Pancreas (tissue), 10 donors: ENCODE results near the gene GLDC. TPM values are rescaled to one million over a fixed set of nuclear protein-coding genes. Genes with fewer than 3 reads are reported as not detected.

Experiments
- ATAC-seq, 4 donors: fragments of 200-7000 bp; cut with Tn5 transposase; one replicate each; pipeline versions ENCODE4 v1.8.0 to v1.9.1; 2020; ENCODE audit warnings: mild to moderate bottlenecking in 4 of 4, moderate library complexity in 4 of 4
- DNase-seq, 6 donors: peaks; one replicate each; pipeline ENCODE4 v3.0.0-alpha.2; 2020
- FAIRE-seq: peaks from 2 replicates; lab custom pipeline; 2012; peaks lifted over from hg19 to GRCh38; lab: Jason Lieb, UNC
- H3K27ac ChIP-seq, 4 donors: fragments of 200-600 bp; sonication (generic); 1 replicate in 3 of 4; 2 replicates in 1 of 4; pipeline versions ENCODE4 v1.5.0 to v1.8.0; 2020
- H3K27me3 ChIP-seq, 4 donors: fragments of 200-600 bp; one replicate each; pipeline ENCODE4 v1.8.0; 2021
- H3K36me3 ChIP-seq, 3 donors: fragments of 200-600 bp; sonication (generic) in 1 of 3; one replicate each; pipeline versions ENCODE4 v1.5.0 to v1.8.0; 2020 to 2021
- H3K4me1 ChIP-seq, 3 donors: fragments of 200-600 bp; one replicate each; pipeline ENCODE4 v1.8.0; 2021
- H3K4me3 ChIP-seq, 4 donors: fragments of 200-600 bp; sonication (generic) in 2 of 4; one replicate each; pipeline versions ENCODE4 v1.5.0 to v1.8.0; 2020 to 2021
- H3K9me3 ChIP-seq, 4 donors: fragments of 200-600 bp; one replicate each; pipeline ENCODE4 v1.8.0; 2021
- WGBS, 2 donors: extraction: QIAGEN DNeasy Blood & Tissue Kit; methylation state at CpG; one replicate each; pipeline ENCODE4 v1.1.7; 2013; 5-methylcytosine and 5-hydroxymethylcytosine counted together
- intact Hi-C, 3 donors: fragments of 100-400 bp; cut with DNase I; formaldehyde crosslinking; loops; one replicate each; pipeline versions ENCODE4 v1.11.1 to v1.14.2; 2022
- polyA plus RNA-seq, 2 donors: library from polyadenylated mRNA; stranded (reverse); fragments of 200-250 nt; gene quantifications; one replicate each; pipeline ENCODE4 v1.2.3, GENCODE V29; 2013
- total RNA-seq, 6 donors: library from RNA; stranded (reverse); fragmentation: NEBNext Ultra II Directional in 4 of 6; extraction: Animal tissue kit (Norgen Biotek cat#: 25700) in 4 of 6; gene quantifications; one replicate each; pipeline versions ENCODE4 v1.2.1 to v1.2.4, GENCODE V29; 2021 to 2023
- TF ChIP-seq, protein P1 (sequence below), 4 donors: fragments of 200-600 bp; sonication (generic) in 3 of 4; IDR thresholded peaks; one replicate each; pipeline versions ENCODE4 v1.5.0 to v1.8.0; 2021; ENCODE audit warnings: antibody characterized with exemption in 4 of 4
- donor health status: healthy with polysubstance abuse.
- donor health status: DM: no; HTN: no; CAD: no; lungs with moderate emphysema.
- donor health status: DM: no; HTN: no; CAD: no.
- donor health status: control.
- donor health status: control.
- donor health status: Bipolar disorder and iron deficiency.
- donor health status: DM: yes; HTN: yes; CAD: no.
- donor health status: DM: no; HTN: no; CAD: no.
- donor health status: DM: no; HTN: no; CAD: no.
- donor health status: DM: yes; HTN: yes; CAD: no.

The GLDC gene
- total and polyA plus RNA-seq, 8 donors = 0.15 to 1.2 (median 0.47) TPM; not detected in 3

DNA sequence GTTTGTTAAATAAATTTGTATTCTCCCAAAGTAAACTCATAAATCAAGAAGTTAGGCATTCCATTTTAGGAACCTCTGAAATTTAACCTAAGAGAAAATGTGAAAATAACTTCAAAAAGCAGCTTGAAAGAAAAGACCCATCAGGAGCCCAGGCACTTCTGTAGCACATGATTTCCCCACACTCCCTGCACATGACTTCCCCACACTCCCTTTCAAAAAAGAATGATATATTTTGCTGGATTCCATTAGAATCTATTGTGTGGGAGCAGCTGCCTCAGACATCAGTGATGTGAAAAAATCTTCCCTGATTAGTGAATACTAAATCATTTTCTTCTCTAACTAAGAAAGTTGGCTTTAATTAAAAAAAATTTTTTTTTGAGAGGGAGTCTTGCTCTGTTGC, 83.3 kb downstream of the GLDC start:
- ATAC-seq = no peak
- intact Hi-C loops = no loop called here

DNA sequence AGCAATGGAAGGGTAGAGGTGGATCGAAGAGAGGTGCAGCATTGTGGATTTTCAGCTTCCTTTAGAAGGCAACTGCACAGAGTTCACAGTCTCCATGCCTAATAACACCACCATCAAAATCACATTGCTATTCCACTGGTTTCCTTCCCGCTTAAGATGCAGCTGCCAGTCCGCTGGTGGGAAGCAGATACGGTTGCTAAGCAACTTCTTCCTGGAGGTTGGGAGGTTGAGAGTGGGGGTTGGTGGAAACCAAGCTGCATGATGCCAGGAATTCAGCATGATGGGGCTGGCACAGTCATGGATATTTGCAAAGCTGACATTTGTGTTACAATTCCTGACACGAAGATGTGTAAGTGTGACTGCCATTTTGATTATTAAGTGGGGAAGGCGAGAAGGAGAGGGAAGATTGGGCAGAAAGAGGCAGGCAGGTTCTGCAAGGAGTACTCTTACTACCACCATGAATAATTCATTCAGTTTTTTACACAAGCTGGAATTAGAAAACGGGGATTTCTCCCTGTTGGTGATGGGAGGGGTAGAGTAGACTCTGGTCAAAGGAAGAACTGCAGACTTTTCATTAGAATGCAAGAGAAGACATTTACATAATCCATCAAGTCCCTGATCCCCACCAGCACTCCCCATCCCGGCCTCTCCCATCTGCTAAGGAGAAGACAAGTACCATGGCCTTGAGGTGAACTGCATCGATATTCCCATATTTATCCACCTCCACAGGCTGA, 87.5 kb downstream of the GLDC start:
- H3K4me3 ChIP-seq = no peak overlapping the region

More for the DNA sequence above, 83.3 kb downstream of the GLDC start:
- H3K27me3 ChIP-seq = no peaks in the 10 kb centered on the region
- no peaks in the 10 kb centered on the region for H3K36me3 ChIP-seq
- TF ChIP-seq, protein P1, sequence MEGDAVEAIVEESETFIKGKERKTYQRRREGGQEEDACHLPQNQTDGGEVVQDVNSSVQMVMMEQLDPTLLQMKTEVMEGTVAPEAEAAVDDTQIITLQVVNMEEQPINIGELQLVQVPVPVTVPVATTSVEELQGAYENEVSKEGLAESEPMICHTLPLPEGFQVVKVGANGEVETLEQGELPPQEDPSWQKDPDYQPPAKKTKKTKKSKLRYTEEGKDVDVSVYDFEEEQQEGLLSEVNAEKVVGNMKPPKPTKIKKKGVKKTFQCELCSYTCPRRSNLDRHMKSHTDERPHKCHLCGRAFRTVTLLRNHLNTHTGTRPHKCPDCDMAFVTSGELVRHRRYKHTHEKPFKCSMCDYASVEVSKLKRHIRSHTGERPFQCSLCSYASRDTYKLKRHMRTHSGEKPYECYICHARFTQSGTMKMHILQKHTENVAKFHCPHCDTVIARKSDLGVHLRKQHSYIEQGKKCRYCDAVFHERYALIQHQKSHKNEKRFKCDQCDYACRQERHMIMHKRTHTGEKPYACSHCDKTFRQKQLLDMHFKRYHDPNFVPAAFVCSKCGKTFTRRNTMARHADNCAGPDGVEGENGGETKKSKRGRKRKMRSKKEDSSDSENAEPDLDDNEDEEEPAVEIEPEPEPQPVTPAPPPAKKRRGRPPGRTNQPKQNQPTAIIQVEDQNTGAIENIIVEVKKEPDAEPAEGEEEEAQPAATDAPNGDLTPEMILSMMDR (IDR thresholded peaks at IDR 0.05) = no peak
- DNase-seq = no peak
- H3K27ac ChIP-seq = no peak overlapping the region
- H3K4me3 ChIP-seq = no peak overlapping the region
- H3K9me3 ChIP-seq = no peaks in the 10 kb centered on the region
- no peak for FAIRE-seq
- no peaks in the 10 kb centered on the region for H3K4me1 ChIP-seq

DNA sequence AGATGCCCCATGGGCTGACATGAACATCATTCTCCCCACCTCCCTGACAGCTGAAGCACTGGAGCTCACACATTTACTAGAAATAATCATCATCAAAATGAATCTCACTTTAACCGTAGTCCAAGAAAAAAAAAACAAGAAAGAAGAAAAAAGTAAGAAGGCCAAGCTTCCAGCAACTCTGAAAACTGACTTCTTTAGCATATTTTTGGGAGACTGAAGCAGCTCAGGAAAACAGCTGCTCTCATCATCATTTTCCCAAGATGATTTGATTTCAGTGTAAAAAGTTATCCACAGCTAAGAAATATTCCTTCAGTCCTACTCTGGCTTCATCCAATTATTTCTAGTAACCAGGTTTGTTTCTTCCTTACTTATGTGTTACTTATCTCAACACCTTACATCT, 91.7 kb downstream of the GLDC start:
- no peak for DNase-seq
- no peaks in the 10 kb centered on the region for H3K36me3 ChIP-seq
- TF ChIP-seq, protein P1 (IDR thresholded peaks at IDR 0.05) = no peak
- H3K27ac ChIP-seq = no peak overlapping the region
- H3K4me3 ChIP-seq = no peak overlapping the region
- 91 to 100% methylated on average over 1 of the region's 1 CpG for WGBS, 2 donors
- no peaks in the 10 kb centered on the region for H3K4me1 ChIP-seq
- H3K9me3 ChIP-seq = no peaks in the 10 kb centered on the region
- no peaks in the 10 kb centered on the region for H3K27me3 ChIP-seq
- ATAC-seq = no peak
- intact Hi-C loops = no loop called here
- no peak for FAIRE-seq

More for the DNA sequence above, 87.5 kb downstream of the GLDC start:
- Histone ChIP-seq H3K36me3 (no peaks in the 10 kb centered on the region), H3K4me1 (no peaks in the 10 kb centered on the region), H3K9me3 (no peaks in the 10 kb centered on the region), H3K27me3 (no peaks in the 10 kb centered on the region), H3K27ac (no peak overlapping the region)
- ATAC-seq (no peak), DNase-seq (no peak), FAIRE-seq (no peak)
- TF ChIP-seq, protein P1 (IDR thresholded peaks at IDR 0.05) = no peak
- intact Hi-C loops = no loop called here
- WGBS, 2 donors = 80 to 82% methylated on average over 9 of the region's 9 CpGs

DNA sequence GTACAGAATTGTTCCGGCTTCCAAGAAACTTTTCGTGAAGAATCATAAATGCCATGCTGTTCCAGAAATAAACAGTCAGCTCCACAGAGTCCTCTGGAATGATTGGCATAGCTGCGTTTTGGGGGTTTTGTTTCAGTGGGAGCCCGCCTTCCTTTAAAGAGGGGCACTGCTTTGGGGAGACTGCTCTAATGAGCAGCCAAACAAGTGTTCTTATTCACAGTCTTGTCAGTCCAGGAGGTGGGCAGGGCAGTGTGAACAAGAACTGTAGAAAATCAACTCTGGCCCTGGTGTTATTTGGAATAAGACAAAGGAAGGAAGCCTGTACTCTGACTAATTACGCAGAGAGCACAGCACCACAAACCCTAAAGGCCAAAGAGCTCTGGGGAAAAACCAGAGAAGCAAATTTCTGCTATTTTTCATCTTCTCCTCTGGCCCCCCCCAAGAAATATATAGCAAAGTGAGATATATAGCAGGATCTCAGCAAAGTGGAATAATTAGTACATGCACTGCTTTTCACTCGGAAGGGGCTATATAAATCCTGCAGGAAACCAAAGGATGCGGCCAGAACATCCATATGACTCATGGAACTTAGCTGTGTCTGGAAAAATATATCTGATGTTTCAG, 92.9 kb downstream of the GLDC start:
- Histone ChIP-seq H3K27me3 (no peaks in the 10 kb centered on the region), H3K4me1 (no peaks in the 10 kb centered on the region), H3K36me3 (no peaks in the 10 kb centered on the region), H3K27ac (no peak overlapping the region), H3K4me3 (no peak overlapping the region), H3K9me3 (no peaks in the 10 kb centered on the region)
- intact Hi-C loops = no loop called here
- 87 to 91% methylated on average over 7 of the region's 7 CpGs for WGBS, 2 donors
- DNase-seq = no peak
- TF ChIP-seq, protein P1 (IDR thresholded peaks at IDR 0.05) = no peak
- no peak for ATAC-seq
- FAIRE-seq = no peak

DNA sequence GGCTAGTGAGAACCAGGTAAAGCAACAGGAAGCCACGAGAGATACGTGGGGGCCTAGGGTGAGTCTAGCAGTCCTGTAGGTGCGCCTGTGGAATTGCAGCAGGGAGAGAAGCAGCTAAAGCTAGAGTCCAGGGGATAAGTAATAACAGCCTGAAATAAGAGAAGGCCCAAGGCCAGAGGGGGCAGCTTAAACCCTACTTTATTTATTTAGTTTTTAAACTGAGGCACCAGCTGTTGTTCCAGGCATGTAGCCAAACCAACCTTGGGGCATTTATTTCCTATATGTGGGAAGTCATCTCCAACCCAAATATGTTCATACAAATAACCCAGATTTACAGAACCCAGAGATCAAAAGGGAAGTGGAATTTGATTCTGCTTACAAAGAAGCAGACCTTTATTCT, 93.5 kb downstream of the GLDC start:
- no peak for DNase-seq
- intact Hi-C loops = no loop called here
- no peaks in the 10 kb centered on the region for H3K4me1 ChIP-seq
- no peak for FAIRE-seq
- WGBS, 2 donors = 94 to 98% methylated on average over 3 of the region's 3 CpGs
- TF ChIP-seq, protein P1 (IDR thresholded peaks at IDR 0.05) = no peak
- no peak overlapping the region for H3K4me3 ChIP-seq
- H3K27ac ChIP-seq = no peak overlapping the region
- H3K27me3 ChIP-seq = no peaks in the 10 kb centered on the region
- no peak for ATAC-seq
- H3K36me3 ChIP-seq = no peaks in the 10 kb centered on the region
- no peaks in the 10 kb centered on the region for H3K9me3 ChIP-seq
